ENCODE measurements around the gene MAML3.

The MAML3 gene

GRCh38 chr4:139768896-139769295, 385.1 kb downstream of the MAML3 start:
- CTCF ChIA-PET: interaction anchor here (0.6 to 1.5 kb wide), 4 partner anchors 13 to 1251 kb away, joined by 3 to 4 read pairs (median 3); no protein-coding TSS in a partner anchor
- POLR2A ChIA-PET: no interaction called here
- TF ChIP-seq PKNOX1 (IDR thresholded peaks at IDR 0.05): no peak
- no peak for TF ChIP-seq TARDBP (IDR thresholded peaks at IDR 0.05)
- no peak for TF ChIP-seq NFRKB (IDR thresholded peaks at IDR 0.05)
- TF ChIP-seq CTBP1 (IDR thresholded peaks at IDR 0.05; ENCODE audit: borderline replicate concordance): no peak
- TF ChIP-seq LEF1 (IDR thresholded peaks at IDR 0.05; ENCODE audit: borderline replicate concordance): no peak
- TF ChIP-seq SP1 (IDR thresholded peaks at IDR 0.05): no peak
- TF ChIP-seq HDGF (IDR thresholded peaks at IDR 0.05; ENCODE audit: borderline replicate concordance): no peak
- TF ChIP-seq FOXK2 (IDR thresholded peaks at IDR 0.05): no peak
- TF ChIP-seq SUZ12 (IDR thresholded peaks at IDR 0.05): no peak
- no peak for TF ChIP-seq BHLHE40 (IDR thresholded peaks at IDR 0.05; ENCODE audit: borderline replicate concordance)
- no peak for TF ChIP-seq L3MBTL2 (conservative IDR thresholded peaks at IDR 0.05)
- no peak for TF ChIP-seq ZNF384 (IDR thresholded peaks at IDR 0.05)
- TF ChIP-seq ARNT (IDR thresholded peaks at IDR 0.05): no peak
- TF ChIP-seq FOXM1 (IDR thresholded peaks at IDR 0.05; ENCODE audit: borderline replicate concordance): no peak
- no peak for TF ChIP-seq FOXA1 (IDR thresholded peaks at IDR 0.05)
- TF ChIP-seq ELF4 (IDR thresholded peaks at IDR 0.05): no peak
- DNase-seq (ENCODE audit: extremely low spot score): peak; percentile 34

- CTCF ChIA-PET: interaction anchor here (1.1 kb wide), 1 partner anchor 40 kb away, joined by 3 read pairs; no protein-coding TSS in a partner anchor
- DNase-seq (ENCODE audit: extremely low spot score): no peak
- POLR2A ChIA-PET: no interaction called here
- TF ChIP-seq FOXM1 (IDR thresholded peaks at IDR 0.05; ENCODE audit: borderline replicate concordance): no peak
- no peak for TF ChIP-seq PKNOX1 (IDR thresholded peaks at IDR 0.05)
- TF ChIP-seq SP1 (IDR thresholded peaks at IDR 0.05): no peak
- TF ChIP-seq ARNT (IDR thresholded peaks at IDR 0.05): no peak
- no peak for TF ChIP-seq ZNF384 (IDR thresholded peaks at IDR 0.05)
- TF ChIP-seq LEF1 (IDR thresholded peaks at IDR 0.05; ENCODE audit: borderline replicate concordance): no peak
- no peak for TF ChIP-seq L3MBTL2 (conservative IDR thresholded peaks at IDR 0.05)
- no peak for TF ChIP-seq ELF4 (IDR thresholded peaks at IDR 0.05)
- TF ChIP-seq CTBP1 (IDR thresholded peaks at IDR 0.05; ENCODE audit: borderline replicate concordance): no peak
- no peak for TF ChIP-seq TARDBP (IDR thresholded peaks at IDR 0.05)
Observed at GRCh38 chr4:139768366-139768765, 385.6 kb downstream of the MAML3 start.

DNA sequence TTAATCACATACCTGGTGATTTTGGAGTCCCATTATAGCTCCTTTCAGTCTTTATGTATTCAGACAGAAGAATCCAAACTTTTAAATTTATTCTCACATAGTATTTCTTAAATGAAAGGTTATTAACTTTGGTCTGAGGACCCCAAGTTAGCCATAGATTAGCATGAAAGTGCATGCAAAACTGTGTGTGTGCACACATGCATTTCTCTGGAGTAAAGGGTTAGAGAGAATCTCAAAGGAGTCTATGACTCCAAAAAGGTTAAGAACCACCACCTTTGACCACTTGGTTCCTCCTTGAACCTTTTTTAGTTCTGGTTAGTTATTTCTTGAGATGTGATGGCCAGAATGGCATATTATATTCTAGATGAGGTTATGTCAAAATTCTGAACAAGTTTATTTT, 386.4 kb downstream of the MAML3 start:
- no peak for DNase-seq (ENCODE audit: extremely low spot score)
- ChIA-PET POLR2A (no interaction called here), CTCF (interaction anchor here (1.2 kb wide), 1 partner anchor 8 kb away, joined by 3 read pairs; no protein-coding TSS in a partner anchor)
- no peak for TF ChIP-seq FOXA1 (IDR thresholded peaks at IDR 0.05)
- TF ChIP-seq FOXK2 (IDR thresholded peaks at IDR 0.05): no peak
- no peak for TF ChIP-seq PKNOX1 (IDR thresholded peaks at IDR 0.05)
- TF ChIP-seq ZNF384 (IDR thresholded peaks at IDR 0.05): no peak
- no peak for TF ChIP-seq L3MBTL2 (conservative IDR thresholded peaks at IDR 0.05)
- no peak for TF ChIP-seq SP1 (IDR thresholded peaks at IDR 0.05)
- no peak for TF ChIP-seq BHLHE40 (IDR thresholded peaks at IDR 0.05; ENCODE audit: borderline replicate concordance)
- TF ChIP-seq ARNT (IDR thresholded peaks at IDR 0.05): no peak
- TF ChIP-seq TARDBP (IDR thresholded peaks at IDR 0.05): no peak
- TF ChIP-seq HDGF (IDR thresholded peaks at IDR 0.05; ENCODE audit: borderline replicate concordance): no peak
- TF ChIP-seq NFRKB (IDR thresholded peaks at IDR 0.05): no peak
- TF ChIP-seq LEF1 (IDR thresholded peaks at IDR 0.05; ENCODE audit: borderline replicate concordance): no peak

- ChIA-PET CTCF (interaction anchor here (1.2 kb wide), 1 partner anchor 9 kb away, joined by 3 read pairs; no protein-coding TSS in a partner anchor), POLR2A (no interaction called here)
- no peak for DNase-seq (ENCODE audit: extremely low spot score)
- no peak for TF ChIP-seq FOXA1 (IDR thresholded peaks at IDR 0.05)
- no peak for TF ChIP-seq ARNT (IDR thresholded peaks at IDR 0.05)
Observed at GRCh38 chr4:139767168-139767567, 386.8 kb downstream of the MAML3 start.

- ChIA-PET POLR2A (no interaction called here), CTCF (interaction anchor here (1.3 kb wide), 1 partner anchor 20 kb away, joined by 3 read pairs; no protein-coding TSS in a partner anchor)
- DNase-seq (ENCODE audit: extremely low spot score): no peak
- no peak for TF ChIP-seq HDGF (IDR thresholded peaks at IDR 0.05; ENCODE audit: borderline replicate concordance)
- TF ChIP-seq ZNF384 (IDR thresholded peaks at IDR 0.05): no peak
Observed at GRCh38 chr4:139764686-139765310, 389.2 kb downstream of the MAML3 start.

DNA sequence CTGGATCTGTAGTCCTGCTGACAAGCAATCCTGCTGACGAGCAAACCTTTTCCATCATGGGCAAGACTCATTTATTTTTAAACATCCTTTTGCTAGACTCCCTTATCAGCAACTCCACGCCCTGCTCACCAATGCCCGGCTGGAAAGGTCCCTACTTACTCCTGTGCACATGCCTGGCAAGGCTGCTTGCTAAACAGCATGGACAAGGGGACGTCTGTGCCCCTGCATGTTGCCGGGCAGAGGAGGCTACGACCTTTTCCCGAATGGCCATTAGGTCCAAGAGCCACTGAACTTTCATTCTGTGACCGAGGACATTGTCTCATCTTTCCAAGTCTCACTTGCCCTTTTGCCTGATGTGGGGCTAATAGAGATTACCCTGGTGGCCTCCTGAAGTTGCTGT, 389.8 kb downstream of the MAML3 start:
- no peak for TF ChIP-seq SUZ12 (IDR thresholded peaks at IDR 0.05)
- DNase-seq (ENCODE audit: extremely low spot score): no peak
- POLR2A ChIA-PET: no interaction called here
- CTCF ChIA-PET: interaction anchor here (1.3 kb wide), 3 partner anchors 11 to 21 kb away, joined by 3 to 4 read pairs (median 3); no protein-coding TSS in a partner anchor

DNA sequence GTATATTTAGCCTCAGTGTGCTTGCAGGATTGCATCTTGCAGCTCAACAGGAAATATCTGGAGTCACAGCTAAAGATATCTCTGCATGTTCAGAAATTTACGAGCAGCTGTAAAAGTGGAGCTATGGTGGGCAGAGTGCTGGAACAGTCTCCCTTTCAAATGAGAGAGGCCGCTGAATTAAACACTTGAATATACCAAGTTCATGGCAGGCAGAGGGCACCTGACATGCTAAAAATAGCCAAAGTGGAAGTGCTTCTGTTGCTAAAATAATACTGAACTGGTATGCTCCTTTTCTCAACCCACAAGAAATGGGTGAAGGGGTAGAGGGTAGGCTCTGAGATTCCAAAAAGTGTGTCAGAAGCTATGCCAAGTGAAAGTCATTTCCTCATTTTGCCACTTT, 390.3 kb downstream of the MAML3 start:
- TF ChIP-seq ELF4 (IDR thresholded peaks at IDR 0.05) (no peak), FOXA1 (IDR thresholded peaks at IDR 0.05) (no peak), NFRKB (IDR thresholded peaks at IDR 0.05) (no peak), FOXM1 (IDR thresholded peaks at IDR 0.05; ENCODE audit: borderline replicate concordance) (no peak), HDGF (IDR thresholded peaks at IDR 0.05; ENCODE audit: borderline replicate concordance) (no peak)
- DNase-seq (ENCODE audit: extremely low spot score): no peak
- ChIA-PET CTCF (interaction anchor here (0.8 to 1.3 kb wide), 3 partner anchors 12 to 19 kb away, joined by 3 to 4 read pairs (median 3); no protein-coding TSS in a partner anchor), POLR2A (interaction anchor here (0.6 kb wide), 1 partner anchor 8 kb away, joined by 3 read pairs; no protein-coding TSS in a partner anchor)
